H1 (cell line): Measurements from ENCODE around the gene HSP90B1. TPM values are rescaled to one million over a fixed set of nuclear protein-coding genes. Genes with fewer than 3 reads are reported as not detected.

Experiments used
- CTCF ChIA-PET: fragments of 300-600 bp; sonication (Branson Sonifier 250); formaldehyde crosslinking; loops from one replicate; lab custom pipeline; 2021; ENCODE audit not compliant: partially characterized antibody; lab: Charles Lee
- POLR2A ChIA-PET: fragments of 300-600 bp; sonication (Branson Sonifier 250); formaldehyde crosslinking; loops from one replicate; lab custom pipeline; 2021; ENCODE audit warnings: inconsistent platforms; ENCODE audit not compliant: partially characterized antibody; lab: Charles Lee
- DNase-seq, 2 experiments: peaks; one replicate each; pipeline versions ENCODE4 v3.0.0 to v3.0.0-alpha.2; 2010 to 2022; ENCODE audit warnings: low spot score in 2 of 2, low read depth in 1 of 2, mixed read lengths in 1 of 2
- FAIRE-seq: peaks from 2 replicates; lab custom pipeline; 2011; peaks lifted over from hg19 to GRCh38; lab: Jason Lieb, UNC
- H2AFZ ChIP-seq: 2 replicates; pipeline ENCODE4 v1.8.1; 2012; ENCODE audit warnings: low read length, inconsistent platforms
- H2AK5ac ChIP-seq: 2 replicates; pipeline ENCODE4 v1.6.1; 2013; ENCODE audit warnings: low read depth, low read length
- H2BK120ac ChIP-seq: replicated peaks from 2 replicates; pipeline ENCODE3; 2013; ENCODE audit warnings: low read depth, low read length, inconsistent platforms
- H2BK12ac ChIP-seq: 2 replicates; pipeline ENCODE4 v1.6.1; 2013; ENCODE audit warnings: low read depth, low read length
- H2BK15ac ChIP-seq: 2 replicates; pipeline ENCODE4 v1.6.1; 2013; ENCODE audit warnings: low read length
- H2BK20ac ChIP-seq: 2 replicates; pipeline ENCODE4 v1.6.1; 2013; ENCODE audit warnings: low read length
- H2BK5ac ChIP-seq: 2 replicates; pipeline ENCODE4 v1.6.1; 2013; ENCODE audit warnings: low read depth, low read length
- H3K14ac ChIP-seq: 2 replicates; pipeline ENCODE4 v1.6.1; 2013; ENCODE audit warnings: inconsistent platforms; ENCODE audit not compliant: insufficient read length
- H3K18ac ChIP-seq: 2 replicates; pipeline ENCODE4 v1.6.1; 2013; ENCODE audit warnings: low read length; ENCODE audit errors: extremely low read depth
- H3K23ac ChIP-seq: 2 replicates; pipeline ENCODE4 v1.6.1; 2013; ENCODE audit warnings: inconsistent platforms; ENCODE audit not compliant: insufficient read length
- H3K23me2 ChIP-seq: 2 replicates; pipeline ENCODE4 v1.6.1; 2013; ENCODE audit warnings: low read depth, low read length
- H3K27ac ChIP-seq: 2 replicates; pipeline ENCODE4 v1.6.1; 2011; ENCODE audit warnings: low read depth, low read length, inconsistent platforms
- H3K27me3 ChIP-seq, 4 experiments: replicated peaks in 1 of 4; 1 replicate in 1 of 4; 2 replicates in 3 of 4; pipeline versions ENCODE4 v1.6.1 to v1.8.1; 2011 to 2013; ENCODE audit warnings: low read length in 3 of 4, mild to moderate bottlenecking in 3 of 4, inconsistent platforms in 2 of 4, mixed read lengths in 2 of 4, moderate library complexity in 1 of 4; ENCODE audit not compliant: control insufficient read depth in 3 of 4, insufficient read depth in 3 of 4; ENCODE audit errors: extremely low read depth in 1 of 4
- H3K36me3 ChIP-seq, 4 experiments: 2 replicates each; pipeline versions ENCODE4 v1.6.1 to v1.8.1; 2011 to 2013; ENCODE audit warnings: mild to moderate bottlenecking in 4 of 4, low read length in 3 of 4, moderate library complexity in 2 of 4, control low read depth in 1 of 4, inconsistent platforms in 1 of 4; ENCODE audit not compliant: insufficient read depth in 4 of 4, control insufficient read depth in 2 of 4
- H3K4ac ChIP-seq: replicated peaks from 2 replicates; pipeline ENCODE3; 2013; ENCODE audit warnings: low read length, low read depth, mixed read lengths, inconsistent platforms; ENCODE audit not compliant: insufficient read length
- H3K4me1 ChIP-seq, 4 experiments: replicated peaks in 1 of 4; 1 replicate in 1 of 4; 2 replicates in 3 of 4; pipeline versions ENCODE4 v1.6.1 to v1.8.1; 2011 to 2013; ENCODE audit warnings: low read length in 3 of 4, inconsistent platforms in 2 of 4, mixed read lengths in 1 of 4; ENCODE audit not compliant: insufficient read depth in 4 of 4, control insufficient read depth in 3 of 4
- H3K4me2 ChIP-seq, 2 experiments: 2 replicates each; pipeline versions ENCODE4 v1.6.1 to v1.8.1; 2011 to 2013; ENCODE audit warnings: low read depth in 2 of 2, low read length in 2 of 2, control low read depth in 1 of 2, inconsistent platforms in 1 of 2, mild to moderate bottlenecking in 1 of 2; ENCODE audit not compliant: insufficient read depth in 1 of 2
- H3K4me3 ChIP-seq, 4 experiments: fragments of 200-600, 300-600 bp in 1 of 4; sonication (generic), shearing (Covaris generic), sonication (Bioruptor Twin) in 1 of 4; 2 replicates each; pipeline versions ENCODE4 v1.5.1 to v1.8.1; 2011 to 2016; ENCODE audit warnings: low read length in 4 of 4, low read depth in 3 of 4, control low read depth in 2 of 4, inconsistent platforms in 2 of 4, mild to moderate bottlenecking in 2 of 4, mixed read lengths in 1 of 4, moderate library complexity in 1 of 4; ENCODE audit not compliant: insufficient read depth in 2 of 4; ENCODE audit errors: extremely low read depth in 1 of 4
- H3K56ac ChIP-seq: replicated peaks from 2 replicates; pipeline ENCODE3; 2013; ENCODE audit warnings: low read depth, mild to moderate bottlenecking, mixed read lengths, low read length, inconsistent platforms; ENCODE audit not compliant: insufficient read length
- H3K79me1 ChIP-seq: 2 replicates; pipeline ENCODE4 v1.6.1; 2013; ENCODE audit warnings: low read depth, low read length, control low read depth
- H3K79me2 ChIP-seq, 2 experiments: 2 replicates each; pipeline versions ENCODE4 v1.6.1 to v1.8.1; 2012 to 2013; ENCODE audit warnings: low read length in 2 of 2, mild to moderate bottlenecking in 2 of 2, inconsistent platforms in 1 of 2; ENCODE audit not compliant: insufficient read depth in 2 of 2, control insufficient read depth in 1 of 2
- H3K9ac ChIP-seq, 4 experiments: replicated peaks in 1 of 4; 1 replicate in 1 of 4; 2 replicates in 3 of 4; pipeline versions ENCODE4 v1.6.1 to v1.8.1; 2011 to 2013; ENCODE audit warnings: low read depth in 3 of 4, low read length in 3 of 4, control low read depth in 2 of 4, mild to moderate bottlenecking in 2 of 4, moderate library complexity in 2 of 4, inconsistent platforms in 1 of 4; ENCODE audit errors: extremely low read depth in 1 of 4
- H3K9me3 ChIP-seq, 2 experiments: 2 replicates each; pipeline versions ENCODE4 v1.6.1 to v1.8.1; 2012 to 2013; ENCODE audit warnings: mild to moderate bottlenecking in 2 of 2, moderate library complexity in 2 of 2, control low read depth in 1 of 2, inconsistent platforms in 1 of 2, low read depth in 1 of 2, low read length in 1 of 2, mixed read lengths in 1 of 2; ENCODE audit not compliant: insufficient read depth in 2 of 2
- H4K20me1 ChIP-seq, 2 experiments: replicated peaks in 1 of 2; 2 replicates each; pipeline versions ENCODE3 to v1.8.1; 2011 to 2013; ENCODE audit warnings: inconsistent platforms in 2 of 2, low read length in 2 of 2, mild to moderate bottlenecking in 1 of 2; ENCODE audit not compliant: insufficient read depth in 2 of 2, control insufficient read depth in 1 of 2
- H4K5ac ChIP-seq: 2 replicates; pipeline ENCODE4 v1.6.1; 2013; ENCODE audit warnings: low read length, low read depth, mixed read lengths, inconsistent platforms; ENCODE audit not compliant: insufficient read length
- H4K8ac ChIP-seq: 2 replicates; pipeline ENCODE4 v1.8.0; 2013; ENCODE audit warnings: mild to moderate bottlenecking, moderate library complexity, low read length, inconsistent platforms; ENCODE audit not compliant: insufficient read depth; ENCODE audit errors: extremely low read depth
- H4K91ac ChIP-seq: replicated peaks from 2 replicates; pipeline ENCODE3; 2013; ENCODE audit warnings: low read length, mixed read lengths, inconsistent platforms; ENCODE audit not compliant: insufficient read length
- BACH1 ChIP-seq: IDR thresholded peaks from 2 replicates; pipeline ENCODE4 v1.6.1; 2012; ENCODE audit warnings: low read length, improper control_type of control experiment
- CBX8 ChIP-seq: fragments of 300-800, 300-1000 bp; sonication (generic); IDR thresholded peaks from 2 replicates; pipeline ENCODE4 v1.7.1; 2016; ENCODE audit warnings: low read depth, low read length, borderline replicate concordance
- CREB1 ChIP-seq: IDR thresholded peaks from 2 replicates; pipeline ENCODE4 v1.6.1; 2012; ENCODE audit warnings: inconsistent platforms
- GTF2F1 ChIP-seq: IDR thresholded peaks from 2 replicates; pipeline ENCODE4 v1.6.1; 2012; ENCODE audit warnings: low read depth, low read length, improper control_type of control experiment, borderline replicate concordance
- HDAC6 ChIP-seq: IDR thresholded peaks from one replicate; pipeline ENCODE4 v1.7.1; 2012; ENCODE audit warnings: low read depth, mild to moderate bottlenecking, inconsistent platforms, low read length, moderate library complexity
- JUND ChIP-seq: IDR thresholded peaks from 2 replicates; pipeline ENCODE4 v1.6.1; 2011; ENCODE audit warnings: mild to moderate bottlenecking, improper control_type of control experiment, low read length
- KDM4A ChIP-seq: IDR thresholded peaks from one replicate; pipeline ENCODE4 v1.7.1; 2012; ENCODE audit warnings: low read depth, mild to moderate bottlenecking, moderate library complexity, low read length, inconsistent platforms; ENCODE audit not compliant: severe bottlenecking
- MAFK ChIP-seq: IDR thresholded peaks from 2 replicates; pipeline ENCODE4 v1.6.1; 2012; ENCODE audit warnings: low read depth, mild to moderate bottlenecking, improper control_type of control experiment, low read length
- RAD21 ChIP-seq, 2 experiments: IDR thresholded peaks in 1 of 2; conservative IDR thresholded peaks in 1 of 2; 2 replicates each; pipeline ENCODE4 v1.6.1; 2011; ENCODE audit warnings: low read depth in 2 of 2, low read length in 2 of 2, improper control_type of control experiment in 1 of 2, inconsistent platforms in 1 of 2, mild to moderate bottlenecking in 1 of 2, moderate library complexity in 1 of 2
- SIN3A ChIP-seq, 2 experiments: IDR thresholded peaks in 1 of 2; conservative IDR thresholded peaks in 1 of 2; 2 replicates each; pipeline ENCODE4 v1.6.1; 2011 to 2012; ENCODE audit warnings: low read length in 2 of 2, improper control_type of control experiment in 1 of 2, low read depth in 1 of 2, mild to moderate bottlenecking in 1 of 2
- SUZ12 ChIP-seq: fragments of 200-600 bp; sonication (generic); IDR thresholded peaks from 2 replicates; pipeline ENCODE4 v1.6.1; 2012; ENCODE audit warnings: mild to moderate bottlenecking, inconsistent platforms, low read length, moderate library complexity, mixed read lengths
- TEAD4 ChIP-seq: IDR thresholded peaks from 2 replicates; pipeline ENCODE4 v1.6.1; 2012; ENCODE audit warnings: low read depth, low read length, inconsistent platforms, mixed read lengths
- WGBS, 2 experiments: shearing (Covaris generic) in 1 of 2; methylation state at CpG; one replicate each; pipeline versions ENCODE4 v1.1.6 to v1.1.7; 2013 to 2015; ENCODE audit warnings: low lambda C conversion rate in 2 of 2, mixed read lengths in 2 of 2, inconsistent platforms in 1 of 2, low coverage in 1 of 2, missing lambda C conversion rate in 1 of 2; ENCODE audit not compliant: insufficient replicate concordance in 2 of 2, insufficient coverage in 1 of 2, insufficient read length in 1 of 2; ENCODE audit errors: extremely low coverage in 1 of 2, missing lambda C conversion rate in 1 of 2; 5-methylcytosine and 5-hydroxymethylcytosine counted together
- polyA plus RNA-seq, 7 experiments: library from polyadenylated mRNA; depleted of rRNA in 3 of 7; stranded (reverse) in 5 of 7; unstranded in 2 of 7; fragments of >200 nt in 5 of 7; fragments of 200-250 nt in 2 of 7; gene quantifications; 1 replicate in 5 of 7; 2 replicates in 1 of 7; 4 replicates in 1 of 7; pipeline versions ENCODE4 v1.2.1 to v1.2.3, GENCODE V29; 2011 to 2013; ENCODE audit warnings: missing spikeins in 2 of 7, mixed read lengths in 2 of 7
- total RNA-seq: library from RNA; stranded (reverse); fragmentation: NEBNext Ultra II Directional; extraction: Animal tissue kit (Norgen Biotek cat#: 25700); gene quantifications from 2 replicates; pipeline ENCODE4 v1.2.1, GENCODE V29; 2021
- TF ChIP-seq, protein P1 (sequence below): IDR thresholded peaks from 2 replicates; pipeline ENCODE4 v1.6.1; 2012; ENCODE audit warnings: low read length, inconsistent platforms

The HSP90B1 gene
- total and polyA plus RNA-seq, 2 of the 8 experiments (the other 6 are each of a cell fraction or from before 2014, with no cell fraction given) = 161 to 847 TPM

DNA sequence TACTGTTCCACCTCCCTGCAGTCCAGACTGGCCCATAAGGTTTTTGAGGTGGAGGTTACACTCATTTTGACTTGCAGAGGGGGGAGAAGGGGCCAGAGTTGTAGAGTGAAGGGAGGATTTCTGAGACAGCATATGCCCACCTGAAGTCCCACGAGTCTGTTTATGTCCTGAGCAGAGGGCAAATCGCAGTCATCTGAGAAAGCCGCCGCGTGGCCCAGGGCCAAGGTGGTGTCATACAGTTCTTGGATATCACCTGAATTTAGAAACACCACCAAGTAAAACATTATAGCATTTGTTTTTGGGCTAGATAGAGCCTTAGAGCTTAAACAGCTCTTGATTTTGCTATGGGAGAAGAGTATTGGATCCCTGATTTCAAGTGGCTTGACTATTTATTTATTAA lies 66.4 kb downstream of the HSP90B1 start:
- no peak overlapping the region for H3K56ac ChIP-seq
- H3K4me1 ChIP-seq = no peaks in the 10 kb centered on the region
- no peak overlapping the region for H4K8ac ChIP-seq
- H2BK120ac ChIP-seq = no peak overlapping the region
- H2AK5ac ChIP-seq = no peak overlapping the region
- H3K14ac ChIP-seq = no peak overlapping the region
- FAIRE-seq (no peak), DNase-seq (no peak)
- H2BK5ac ChIP-seq = no peak overlapping the region
- no peak overlapping the region for H4K91ac ChIP-seq
- no peak overlapping the region for H4K5ac ChIP-seq
- no peak overlapping the region for H3K4me2 ChIP-seq
- no peak overlapping the region for H3K23ac ChIP-seq
- H4K20me1 ChIP-seq = no peaks in the 10 kb centered on the region
- CTCF ChIA-PET = interaction anchor here (1.9 kb wide), 1 partner anchor 113 kb away, joined by 6 read pairs; no protein-coding TSS in a partner anchor
- H3K27me3 ChIP-seq = no peaks in the 10 kb centered on the region
- no peaks in the 10 kb centered on the region for H3K9me3 ChIP-seq
- H3K27ac ChIP-seq = no peak overlapping the region
- H2BK15ac ChIP-seq = no peak overlapping the region
- no peak overlapping the region for H2AFZ ChIP-seq
- H2BK20ac ChIP-seq = no peak overlapping the region
- no peaks in the 10 kb centered on the region for H3K79me2 ChIP-seq
- no peak overlapping the region for H3K9ac ChIP-seq
- POLR2A ChIA-PET = no interaction called here
- no peaks in the 10 kb centered on the region for H3K79me1 ChIP-seq
- H3K36me3 ChIP-seq = no peaks in the 10 kb centered on the region
- H3K4ac ChIP-seq = no peak overlapping the region
- no peak overlapping the region for H3K18ac ChIP-seq
- no peaks in the 10 kb centered on the region for H3K23me2 ChIP-seq
- no peak overlapping the region for H2BK12ac ChIP-seq
- H3K4me3 ChIP-seq = no peak overlapping the region
- 89% methylated on average over 5 of the region's 5 CpGs; no CpG with 5 or more reads in 1 of the 2 experiments for WGBS, 2 experiments
- TF ChIP-seq MAFK (no peak), HDAC6 (no peak), GTF2F1 (no peak), RAD21 (IDR thresholded peaks at IDR 0.05 in 1 of 2, conservative IDR thresholded peaks at IDR 0.05 in 1 of 2; ENCODE audit: low read depth in 2 of 2, low read length in 2 of 2) (no peak), TEAD4 (no peak), CREB1 (no peak), BACH1 (no peak), KDM4A (no peak), SIN3A (conservative IDR thresholded peaks at IDR 0.05 in 1 of 2, IDR thresholded peaks at IDR 0.05 in 1 of 2; ENCODE audit: low read depth in 1 of 2, low read length in 2 of 2) (no peak), SUZ12 (no peak), CBX8 (no peak), JUND (no peak)
- TF ChIP-seq, protein P1, sequence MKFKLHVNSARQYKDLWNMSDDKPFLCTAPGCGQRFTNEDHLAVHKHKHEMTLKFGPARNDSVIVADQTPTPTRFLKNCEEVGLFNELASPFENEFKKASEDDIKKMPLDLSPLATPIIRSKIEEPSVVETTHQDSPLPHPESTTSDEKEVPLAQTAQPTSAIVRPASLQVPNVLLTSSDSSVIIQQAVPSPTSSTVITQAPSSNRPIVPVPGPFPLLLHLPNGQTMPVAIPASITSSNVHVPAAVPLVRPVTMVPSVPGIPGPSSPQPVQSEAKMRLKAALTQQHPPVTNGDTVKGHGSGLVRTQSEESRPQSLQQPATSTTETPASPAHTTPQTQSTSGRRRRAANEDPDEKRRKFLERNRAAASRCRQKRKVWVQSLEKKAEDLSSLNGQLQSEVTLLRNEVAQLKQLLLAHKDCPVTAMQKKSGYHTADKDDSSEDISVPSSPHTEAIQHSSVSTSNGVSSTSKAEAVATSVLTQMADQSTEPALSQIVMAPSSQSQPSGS = no peak
